GM04504 (cell line): ENCODE data around the gene CAMP.
A peak's percentile ranks its signal among the peaks of the same experiment; 100 is the strongest.
"Not testable (repeated sequence)": the region's sequence is repeated elsewhere in the genome, so short reads cannot be mapped to it uniquely, and the experiment has no call there.

Source experiments
- DNase-seq: peaks from one replicate; pipeline ENCODE4 v3.0.0-alpha.2; 2012; ENCODE audit warnings: low read depth

The CAMP gene, protein sequence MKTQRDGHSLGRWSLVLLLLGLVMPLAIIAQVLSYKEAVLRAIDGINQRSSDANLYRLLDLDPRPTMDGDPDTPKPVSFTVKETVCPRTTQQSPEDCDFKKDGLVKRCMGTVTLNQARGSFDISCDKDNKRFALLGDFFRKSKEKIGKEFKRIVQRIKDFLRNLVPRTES

DNA sequence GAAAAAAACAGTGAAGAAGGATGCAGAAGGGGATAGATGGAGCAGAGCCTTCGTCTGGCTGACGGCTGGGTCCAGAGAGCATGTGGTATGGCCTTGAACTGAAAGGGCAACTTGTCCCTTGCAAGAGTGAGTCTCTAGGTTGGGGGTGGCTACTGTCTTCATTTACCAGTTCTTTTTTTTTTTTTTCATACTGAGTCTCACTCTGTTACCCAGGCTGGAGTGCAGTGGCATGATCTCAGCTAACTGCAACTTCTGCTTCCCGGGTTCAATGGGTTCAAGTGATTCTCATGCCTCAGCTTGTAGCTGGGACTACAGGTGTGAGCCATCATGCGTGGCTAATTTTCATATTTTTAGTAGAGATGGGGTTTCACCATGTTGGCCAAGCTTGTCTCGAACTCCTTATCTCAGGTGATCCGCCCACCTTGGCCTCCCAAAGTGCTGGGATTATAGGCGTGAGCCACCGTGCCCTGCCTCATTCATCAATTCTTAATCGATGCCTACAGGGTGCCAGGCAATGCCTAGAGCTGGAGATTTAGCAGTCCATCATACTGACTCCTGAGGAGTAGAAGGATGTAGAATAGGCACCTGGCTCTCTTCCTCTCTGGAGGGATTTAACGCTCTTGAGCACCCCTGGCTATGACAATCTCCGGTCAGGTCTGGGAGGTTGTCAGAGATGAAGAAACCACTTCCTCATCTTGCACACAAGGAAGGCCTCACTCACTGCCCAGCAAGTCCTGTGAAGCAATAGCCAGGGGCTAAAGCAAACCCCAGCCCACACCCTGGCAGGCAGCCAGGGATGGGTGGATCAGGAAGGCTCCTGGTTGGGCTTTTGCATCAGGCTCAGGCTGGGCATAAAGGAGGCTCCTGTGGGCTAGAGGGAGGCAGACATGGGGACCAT lies at the start of gene CAMP:
TSS of gene CAMP (plus strand) at position 880 of the 898 bp plus-strand sequence. CDS start at position 897, 17 bp downstream.
- DNase-seq: no peak

DNA sequence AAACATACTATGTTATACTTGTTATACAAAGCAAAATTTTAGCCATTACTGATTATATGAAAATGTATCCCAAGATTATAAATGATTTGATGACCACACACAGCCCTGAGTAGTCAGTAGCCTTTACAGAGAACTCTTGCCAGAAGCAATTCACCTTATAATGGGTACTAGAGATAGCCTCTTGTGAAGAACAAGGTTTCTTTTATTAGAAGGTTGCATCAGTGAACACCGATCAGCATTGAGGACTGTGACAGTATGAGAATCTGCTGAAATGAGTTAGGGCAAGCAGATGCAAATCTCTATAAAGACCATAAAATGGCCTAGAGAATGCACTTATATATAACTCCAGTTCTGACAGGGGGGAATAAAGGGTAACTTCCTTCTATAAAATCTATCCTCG lies 45.2 kb upstream of the CAMP start:
- DNase-seq: no peak

DNA sequence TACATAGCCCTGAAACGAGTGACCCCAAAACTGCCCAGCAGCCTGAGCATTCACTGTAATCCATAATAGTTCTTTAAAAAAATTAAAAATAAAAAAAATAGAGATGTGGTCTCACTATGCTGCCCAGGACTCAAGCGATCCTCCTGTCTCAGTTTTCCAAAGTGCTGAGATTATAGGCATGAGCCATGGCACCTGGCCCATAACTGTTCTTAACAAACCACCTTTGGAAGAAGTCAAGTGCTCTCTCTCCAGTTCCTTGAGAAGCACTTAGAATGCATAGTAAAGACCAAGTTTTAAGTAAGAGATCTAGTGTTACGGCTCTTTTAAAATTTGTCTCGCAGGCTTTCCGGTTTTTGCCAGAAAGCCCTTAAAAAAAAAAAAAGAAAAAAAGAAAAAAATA lies 43.3 kb upstream of the CAMP start:
- DNase-seq: no peak

DNA sequence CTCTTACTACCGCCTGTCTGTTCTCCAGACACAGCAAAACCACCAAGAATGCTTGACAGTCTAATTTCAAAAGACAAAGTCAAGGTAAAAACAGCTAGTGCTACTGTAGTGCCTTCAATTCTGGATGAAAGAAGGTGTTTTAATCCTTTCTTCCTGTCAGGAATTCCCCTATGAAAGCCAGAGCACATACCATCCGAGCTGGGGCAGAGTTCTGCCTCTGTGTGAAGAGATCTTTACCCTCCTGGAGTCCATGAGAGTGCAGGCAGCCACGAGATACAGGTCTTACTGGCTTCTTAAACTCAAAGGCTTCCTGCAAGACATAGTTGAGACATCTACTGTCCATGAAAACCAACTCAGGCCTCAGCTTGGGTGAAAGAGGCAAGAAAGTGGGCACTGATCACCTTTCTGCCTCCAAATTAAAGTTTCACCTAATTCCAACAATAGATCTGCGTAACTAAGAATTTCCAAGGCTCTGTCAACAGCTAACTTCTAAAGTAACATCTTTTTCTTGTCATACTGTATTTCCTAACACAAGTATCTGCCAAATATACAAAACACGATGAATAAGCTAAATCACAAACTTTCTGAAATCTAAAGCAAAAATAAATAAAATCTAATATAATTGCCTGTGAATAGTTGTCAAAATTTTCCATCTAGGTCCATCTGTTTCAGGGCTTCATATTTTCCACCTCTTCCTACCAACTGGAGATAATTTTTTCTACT lies 42.6 kb upstream of the CAMP start:
- DNase-seq: no peak

DNA sequence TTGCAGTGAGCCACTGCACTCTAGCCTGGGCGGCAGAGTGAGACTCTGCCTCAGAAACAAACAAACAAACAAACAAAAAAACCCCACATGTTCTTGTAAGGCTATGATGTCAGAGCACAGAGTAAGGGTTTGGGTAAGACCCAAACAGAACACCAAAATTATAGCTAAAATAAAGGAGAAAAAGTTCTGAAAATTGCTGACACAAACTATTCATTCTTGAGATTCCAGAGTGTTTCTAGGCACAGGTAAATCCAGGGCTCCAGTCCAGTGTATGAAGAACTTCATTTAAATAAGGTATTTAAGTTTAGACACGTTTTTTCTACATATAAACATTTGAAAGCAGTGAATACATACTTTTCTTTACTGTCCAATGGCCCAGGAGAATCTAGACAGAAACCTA lies 39.0 kb upstream of the CAMP start:
- no peak for DNase-seq

DNA sequence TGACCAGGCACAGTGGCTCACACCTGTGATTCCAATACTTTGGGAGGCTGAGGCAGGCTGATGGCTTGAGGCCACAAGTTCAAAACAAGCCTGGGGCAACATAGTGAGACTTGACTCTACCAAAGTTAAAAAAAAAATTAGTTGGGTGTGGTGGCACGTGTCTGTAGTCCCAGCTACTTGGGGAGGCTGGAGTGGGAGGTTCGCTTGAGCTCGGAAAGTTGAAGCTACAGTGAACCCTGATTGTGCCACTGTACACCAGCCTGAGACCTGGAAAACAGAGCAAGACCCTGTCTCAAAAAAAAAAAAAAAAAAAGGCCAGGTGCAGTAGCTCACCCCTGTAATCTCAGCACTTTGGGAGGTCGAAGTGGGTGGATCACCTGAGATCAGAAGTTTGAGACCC lies 38.2 kb upstream of the CAMP start:
- DNase-seq: no peak

DNA sequence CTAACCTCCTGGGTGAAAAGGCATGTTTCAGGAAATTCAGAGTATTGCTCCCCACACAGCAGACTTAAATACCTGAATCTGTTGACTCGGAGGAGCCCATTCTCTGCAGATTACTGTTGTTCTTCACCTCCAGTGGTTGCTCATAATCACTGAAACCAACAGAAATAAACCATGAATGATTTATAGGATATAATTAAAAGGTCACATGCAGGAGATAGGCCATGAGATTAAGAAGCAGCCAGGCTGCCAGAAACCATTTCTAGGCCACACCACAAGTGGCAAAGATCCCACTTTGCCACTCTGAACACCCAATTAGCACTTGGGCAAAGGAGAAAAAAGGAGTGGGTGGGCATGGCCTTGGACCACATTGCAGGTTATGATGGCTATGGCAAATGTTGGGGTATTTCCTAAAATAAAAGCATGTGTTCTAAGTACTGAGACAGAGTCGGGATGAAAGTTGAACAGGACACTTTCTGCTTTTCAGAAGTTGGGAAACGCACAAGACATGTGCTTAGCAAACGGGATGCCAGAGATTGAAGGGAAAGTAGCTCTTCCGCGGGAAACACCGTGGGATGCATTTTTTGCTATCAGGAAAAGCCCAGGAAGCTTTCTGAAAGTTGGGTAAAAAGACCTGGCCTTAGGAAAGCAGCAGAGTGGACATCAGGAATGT lies 36.5 kb upstream of the CAMP start:
- no peak for DNase-seq

DNA sequence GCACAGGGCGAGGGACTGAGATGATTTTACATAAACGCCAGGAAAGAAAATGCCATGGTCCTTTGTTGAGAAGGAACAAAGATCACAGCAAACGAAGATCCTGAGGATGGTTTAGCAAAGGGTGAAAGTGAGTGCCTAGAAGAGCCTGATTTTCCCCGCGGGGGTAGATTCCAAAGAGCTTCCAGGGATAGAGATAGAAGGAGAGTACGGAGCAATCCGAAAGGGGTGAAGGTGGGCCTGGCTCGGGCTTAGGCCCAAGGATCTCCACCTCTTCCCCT lies 36.1 kb upstream of the CAMP start:
- no peak for DNase-seq

DNA sequence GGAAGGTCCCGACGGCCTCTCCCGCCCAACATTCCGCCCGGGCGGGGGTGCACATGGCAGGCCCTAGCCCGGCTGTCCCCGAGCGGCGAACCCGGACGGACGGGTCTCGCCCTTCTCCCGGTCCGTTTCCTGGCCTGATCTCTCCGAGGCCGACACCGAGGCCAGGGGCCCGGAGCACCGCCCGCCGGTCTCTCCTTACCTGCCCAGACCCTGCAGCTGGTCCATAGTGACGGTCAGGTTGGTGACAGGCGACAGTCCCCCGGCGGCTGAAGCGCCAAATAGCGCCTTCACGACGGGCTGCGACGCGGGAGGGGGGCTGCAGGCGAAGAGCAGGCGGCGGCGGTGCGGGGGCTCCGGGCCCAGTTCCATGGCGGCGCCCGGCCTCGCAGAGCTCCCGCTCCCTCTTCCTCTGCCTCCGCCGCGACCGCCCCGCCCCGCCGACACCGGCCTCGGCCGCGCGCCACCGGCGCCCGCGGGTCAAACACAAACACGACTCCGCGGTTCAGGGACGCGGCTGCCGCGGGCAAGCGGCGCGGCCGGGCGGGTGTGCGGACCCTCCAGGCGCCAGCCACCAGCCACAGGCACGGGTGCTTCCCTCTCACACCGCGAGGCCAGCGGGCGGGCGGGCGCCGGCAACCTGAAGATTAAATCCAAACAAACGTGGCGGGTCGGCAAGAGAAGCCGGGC lies 35.6 kb upstream of the CAMP start:
- DNase-seq: no peak

DNA sequence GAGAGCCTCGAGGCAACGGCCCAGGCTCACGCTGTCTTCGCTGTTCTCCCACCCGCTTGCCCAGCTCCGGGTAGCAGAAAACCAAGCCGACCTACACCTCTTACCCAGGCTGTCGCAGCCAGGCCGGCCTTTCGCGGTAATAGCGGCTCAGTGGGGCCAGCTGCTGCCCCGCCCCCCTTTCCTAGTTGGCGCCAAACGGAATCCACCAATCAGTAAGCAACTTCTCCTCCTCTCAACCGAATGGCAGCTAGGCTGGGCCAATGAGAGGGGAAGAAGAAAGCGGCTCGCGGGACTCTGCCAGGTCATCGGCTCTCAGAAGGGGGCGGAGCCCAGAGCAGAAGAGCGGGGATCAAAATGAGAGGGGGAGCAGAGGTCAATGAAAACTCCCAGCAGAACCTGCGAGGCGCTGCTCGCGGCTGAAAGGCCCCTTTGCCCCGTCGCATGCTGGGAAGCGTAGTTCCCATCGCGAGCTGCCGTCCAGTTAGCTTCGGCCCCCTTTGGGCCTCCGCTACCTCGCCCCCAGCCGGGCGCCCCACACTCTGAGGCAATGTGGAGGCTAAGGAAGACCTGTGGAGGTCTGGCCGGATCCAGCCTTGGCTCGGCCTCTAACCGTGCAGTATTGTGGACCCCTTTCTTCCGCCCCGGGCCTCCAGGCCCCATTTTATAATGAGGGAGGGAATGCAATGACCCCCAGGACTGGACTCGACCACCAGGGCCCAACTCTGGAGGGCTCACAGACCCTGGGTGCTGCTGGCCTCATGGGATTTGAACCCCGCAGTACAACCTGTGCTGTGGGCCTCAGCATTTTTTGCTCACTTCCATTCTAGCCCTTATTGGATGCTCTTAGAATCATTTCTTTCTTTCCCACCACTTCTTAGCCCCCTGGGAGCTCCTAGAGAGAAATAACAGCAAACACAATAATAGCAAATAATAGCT lies 34.8 kb upstream of the CAMP start, which contains the start of gene CDC25A:
TSS of gene CDC25A (minus strand) at position 152 of the 936 bp plus-strand sequence. CDS start 470 bp downstream, outside the sequence.
- peak; percentile 98 for DNase-seq

DNA sequence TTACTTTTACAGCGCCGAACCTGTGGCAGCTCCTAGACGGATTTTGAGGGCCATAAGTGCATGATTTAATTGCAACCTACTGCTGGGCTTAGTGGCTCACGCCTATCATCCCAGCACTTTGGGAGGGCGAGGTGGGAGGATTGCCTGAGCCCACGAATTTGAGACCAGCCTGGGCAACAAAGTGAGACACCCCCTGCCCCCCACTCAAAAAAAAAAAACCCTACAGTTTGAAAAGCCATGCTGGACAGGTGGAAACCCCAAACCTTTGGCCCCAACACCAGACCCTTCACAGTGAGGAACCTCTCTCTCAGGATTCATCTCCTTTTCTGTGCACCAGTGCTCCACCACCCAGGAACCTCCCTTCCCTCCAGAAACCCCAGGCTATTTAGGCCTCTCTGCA lies 34.0 kb upstream of the CAMP start:
- DNase-seq: no peak

DNA sequence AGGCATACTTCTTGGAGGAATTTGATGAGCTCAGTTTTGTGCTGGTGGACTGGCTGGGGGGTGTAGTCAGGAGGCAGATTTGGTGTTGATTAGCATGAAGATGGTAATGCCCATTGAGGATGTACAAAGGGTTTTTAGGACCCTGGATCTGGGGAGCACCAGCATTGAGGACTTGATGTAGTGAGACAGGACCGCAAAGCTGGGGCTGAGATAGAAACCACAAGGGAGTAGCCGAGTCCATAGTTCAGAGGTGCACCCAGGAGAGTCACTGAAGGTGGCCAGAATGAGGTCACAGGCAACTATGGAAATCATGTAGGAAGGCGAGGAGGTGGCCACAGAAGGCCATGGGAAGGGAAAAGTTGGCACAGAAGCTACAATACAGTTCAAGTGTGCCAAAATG lies 32.4 kb upstream of the CAMP start:
- DNase-seq: no peak

DNA sequence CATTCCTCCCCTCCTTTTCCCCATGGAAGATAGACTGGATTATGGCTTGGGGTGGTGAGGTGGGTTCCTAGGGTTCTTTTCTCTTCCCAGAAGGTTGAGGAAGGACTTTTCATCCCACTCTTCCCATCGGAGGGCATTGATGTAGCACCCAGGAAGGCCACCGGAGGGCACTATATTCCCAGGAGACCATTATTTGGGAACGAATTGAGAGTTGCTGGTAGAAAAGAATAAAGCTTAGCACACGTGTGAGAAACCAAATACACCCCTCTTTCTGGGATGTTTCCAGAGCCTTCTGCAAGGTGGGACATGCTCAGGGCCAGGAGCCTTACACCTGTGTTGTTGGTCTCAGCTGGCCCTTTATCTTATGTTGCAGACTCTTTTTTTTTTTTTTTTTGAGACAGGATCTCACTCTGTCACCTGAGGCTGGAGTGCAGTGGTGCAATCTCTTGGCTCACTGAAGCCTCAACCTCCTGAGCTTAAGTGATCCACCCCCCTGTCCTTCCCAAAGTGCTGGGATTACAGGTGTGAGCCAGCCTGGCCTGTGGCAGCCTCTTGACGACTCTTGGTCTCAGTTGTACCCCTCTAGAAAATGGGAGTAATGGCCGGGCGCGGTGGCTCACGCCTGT lies 28.7 kb upstream of the CAMP start:
- peak; percentile 44 for DNase-seq

DNA sequence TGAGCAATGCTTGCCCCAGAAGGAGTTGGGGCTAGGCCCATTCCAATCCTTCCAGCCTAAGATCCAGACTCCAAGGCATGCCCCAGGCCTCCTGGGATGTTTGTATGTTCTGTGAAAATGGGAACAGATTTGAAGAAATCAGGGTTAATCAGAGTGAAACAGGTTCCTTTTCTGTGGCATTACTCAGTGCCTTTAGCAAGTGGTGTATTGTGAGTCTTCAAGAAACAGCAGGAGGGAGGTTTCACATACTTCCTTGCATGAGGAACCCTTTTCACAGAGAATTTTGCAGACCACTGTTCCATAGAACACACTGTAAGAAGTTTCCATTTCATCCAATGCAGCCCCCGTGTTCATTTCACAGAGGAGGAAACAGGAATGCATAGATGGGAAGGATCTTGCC lies 26.7 kb upstream of the CAMP start:
- DNase-seq: no peak

DNA sequence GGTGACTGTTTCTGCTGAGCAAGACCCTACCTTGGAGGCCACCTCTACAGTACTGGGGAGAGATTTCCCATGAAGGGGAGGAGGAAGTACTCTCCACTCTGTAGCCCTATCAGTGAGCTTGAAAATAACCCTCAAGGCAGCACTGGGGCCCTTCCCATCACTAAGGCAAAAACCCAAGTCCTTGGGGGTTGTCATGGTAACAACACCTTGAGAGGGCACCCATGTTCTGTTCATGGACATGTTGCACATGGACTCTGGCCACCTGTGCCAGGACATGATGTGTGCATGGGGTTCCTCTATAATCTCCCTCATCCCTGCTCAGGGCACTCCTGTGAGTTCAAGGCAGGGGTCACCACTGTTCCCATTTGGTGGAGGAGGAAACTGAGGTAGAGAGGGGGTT lies 24.2 kb upstream of the CAMP start:
- no peak for DNase-seq

DNA sequence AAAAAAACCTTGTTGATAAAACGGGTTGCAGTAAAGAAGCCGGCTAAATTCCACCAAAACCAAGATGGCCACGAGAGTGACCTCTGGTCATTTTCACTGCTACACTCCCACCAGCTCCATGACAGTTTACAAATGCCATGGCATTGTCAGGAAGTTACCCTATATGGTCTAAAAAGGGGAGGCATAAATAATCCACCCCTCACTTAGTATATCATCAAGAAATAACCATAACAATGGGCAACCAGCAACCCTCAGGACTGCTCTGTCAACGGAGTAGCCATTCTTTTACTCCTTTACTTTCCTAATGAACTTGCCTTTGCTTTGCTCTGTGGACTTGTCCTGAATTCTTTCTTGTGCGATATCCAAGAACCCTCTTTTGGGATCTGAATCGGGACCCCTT lies 20.7 kb upstream of the CAMP start:
- DNase-seq: no peak

DNA sequence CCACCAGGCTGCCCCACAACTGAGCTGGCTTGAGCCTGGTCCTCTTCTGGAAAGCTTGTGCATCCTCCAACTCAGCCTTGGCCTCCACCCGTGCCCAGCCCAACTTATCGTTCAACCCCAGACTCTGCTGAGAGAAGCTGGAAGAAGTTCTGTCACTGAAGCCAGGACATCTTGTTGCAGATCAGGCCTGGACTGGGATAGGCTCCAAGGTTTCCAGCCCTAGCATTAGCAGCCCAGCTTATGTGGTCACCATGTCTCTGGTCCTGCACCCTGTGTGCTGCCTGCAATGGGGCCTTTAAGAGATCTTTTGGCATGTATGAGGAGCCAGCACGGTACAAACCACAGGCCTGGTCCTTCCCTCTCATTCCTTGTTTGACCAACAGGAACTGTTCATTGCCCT lies 15.2 kb upstream of the CAMP start:
- DNase-seq: no peak

DNA sequence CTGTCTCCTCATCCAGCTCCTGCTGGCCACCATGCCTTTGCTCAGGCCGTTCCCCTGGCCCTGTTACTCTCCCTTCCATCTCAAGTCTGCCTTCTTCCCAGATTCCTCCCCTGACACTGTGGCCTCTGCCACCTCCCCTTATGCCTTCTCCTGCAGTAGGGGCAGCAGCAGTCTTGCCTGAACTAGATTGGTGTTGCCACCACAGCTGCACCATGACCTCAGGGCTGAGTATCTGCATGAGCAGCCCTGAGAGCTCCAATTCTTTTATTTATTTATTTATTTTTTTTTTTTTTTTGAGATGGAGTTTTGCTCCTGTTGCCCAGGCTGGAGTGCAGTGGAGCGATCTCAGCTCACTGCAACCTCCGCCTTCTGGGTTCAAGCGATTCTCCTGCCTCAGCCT lies 13.8 kb upstream of the CAMP start:
- no peak for DNase-seq

DNA sequence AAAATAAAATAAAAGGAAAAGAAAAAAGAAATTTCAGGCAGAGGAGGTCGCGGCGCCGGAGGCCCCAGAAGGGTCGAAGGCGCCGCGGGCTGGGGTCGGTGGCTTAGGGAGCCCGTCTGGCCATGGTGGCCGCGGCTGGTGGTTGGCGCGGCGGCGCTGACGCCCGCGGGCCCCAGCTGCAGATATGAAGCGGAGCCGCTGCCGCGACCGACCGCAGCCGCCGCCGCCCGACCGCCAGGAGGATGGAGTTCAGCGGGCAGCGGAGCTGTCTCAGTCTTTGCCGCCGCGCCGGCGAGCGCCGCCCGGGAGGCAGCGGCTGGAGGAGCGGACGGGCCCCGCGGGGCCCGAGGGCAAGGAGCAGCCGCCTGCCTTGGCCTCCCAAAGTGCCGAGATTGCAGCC lies 12.8 kb upstream of the CAMP start:
- DNase-seq: not testable (repeated sequence)

DNA sequence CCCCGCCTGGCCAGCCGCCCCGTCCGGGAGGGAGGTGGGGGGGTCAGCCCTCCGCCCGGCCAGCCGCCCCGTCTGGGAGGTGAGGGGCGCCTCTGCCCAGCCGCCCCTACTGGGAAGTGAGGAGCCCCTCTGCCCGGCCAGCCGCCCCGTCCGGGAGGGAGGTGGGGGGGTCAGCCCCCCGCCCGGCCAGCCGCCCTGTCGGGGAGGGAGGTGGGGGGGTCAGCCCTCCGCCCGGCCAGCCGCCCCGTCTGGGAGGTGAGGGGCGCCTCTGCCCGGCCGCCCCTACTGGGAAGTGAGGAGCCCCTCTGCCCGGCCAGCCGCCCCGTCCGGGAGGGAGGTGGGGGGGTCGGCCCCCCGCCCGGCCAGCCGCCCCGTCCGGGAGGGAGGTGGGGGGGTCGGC lies 11.5 kb upstream of the CAMP start:
- DNase-seq: not testable (repeated sequence)
